Transverse colon (tissue), 4 donors: ENCODE measurements around the gene LAMA4. TPM values are rescaled to one million over a fixed set of nuclear protein-coding genes. Genes with fewer than 3 reads are reported as not detected.
A peak's percentile ranks its signal among the peaks of the same experiment; 100 is the strongest.

ENCODE experiments used
- DNase-seq: peaks from one replicate; pipeline ENCODE4 v3.0.0-alpha.2; 2019
- H3K27ac ChIP-seq, 4 donors: fragments of 200-600 bp; sonication (generic); 2 replicates each; pipeline ENCODE4 v1.5.1; 2016 to 2018; ENCODE audit warnings: inconsistent platforms in 4 of 4
- H3K27me3 ChIP-seq: fragments of 200-600 bp; sonication (generic); 2 replicates; pipeline ENCODE4 v1.5.1; 2017; ENCODE audit warnings: inconsistent platforms
- H3K36me3 ChIP-seq, 4 donors: fragments of 200-600 bp; sonication (generic); 2 replicates each; pipeline ENCODE4 v1.5.1; 2017 to 2019; ENCODE audit warnings: inconsistent platforms in 4 of 4
- H3K4me1 ChIP-seq, 4 donors: fragments of 200-600 bp; sonication (generic); 2 replicates each; pipeline ENCODE4 v1.5.1; 2017 to 2020; ENCODE audit warnings: inconsistent platforms in 4 of 4
- H3K4me3 ChIP-seq, 4 donors: fragments of 200-600 bp; sonication (generic); 1 replicate in 1 of 4; 2 replicates in 3 of 4; pipeline versions ENCODE4 v1.5.1 to v1.6.1; 2017 to 2019; ENCODE audit warnings: inconsistent platforms in 4 of 4
- H3K9me3 ChIP-seq, 2 donors: fragments of 200-600 bp; sonication (generic); 2 replicates each; pipeline ENCODE4 v1.5.1; 2017 to 2019; ENCODE audit warnings: inconsistent platforms in 2 of 2
- EP300 ChIP-seq: sonication (generic); formaldehyde crosslinking; IDR thresholded peaks from one replicate; pipeline ENCODE4 v1.6.1; 2017; ENCODE audit warnings: antibody characterized with exemption, low read depth
- POLR2A ChIP-seq: fragments of 450-650 bp; IDR thresholded peaks from one replicate; pipeline ENCODE4 v1.6.1; 2016; ENCODE audit warnings: antibody characterized with exemption, mild to moderate bottlenecking, moderate library complexity
- POLR2AphosphoS5 ChIP-seq, 3 donors: sonication (generic); formaldehyde crosslinking; IDR thresholded peaks; one replicate each; pipeline ENCODE4 v1.6.1; 2016; ENCODE audit warnings: antibody characterized with exemption in 3 of 3
- WGBS, 2 donors: methylation state at CpG; one replicate each; pipeline ENCODE4 v1.1.5; 2018; ENCODE audit warnings: low coverage in 1 of 2; 5-methylcytosine and 5-hydroxymethylcytosine counted together
- in situ Hi-C, 4 donors: fragments of 200-750 bp; cut with MboI; loops; one replicate each; pipeline versions ENCODE4 v1.15.0 to v1.15.1; 2017; ENCODE audit warnings: low sequenced_read_pairs in 3 of 4, low pct_ligation_motif_present in 1 of 4, low pct_unique_long_range_greater_than_20kb in 1 of 4
- intact Hi-C: fragments of 100-400 bp; cut with DNase I; formaldehyde crosslinking; loops from one replicate; pipeline ENCODE4 v1.15.1; 2023; ENCODE audit warnings: low total_unique reads
- total RNA-seq, 4 donors: library from RNA; depleted of rRNA; stranded (reverse); fragments of >200 nt; gene quantifications; one replicate each; pipeline ENCODE4 v1.1.0, GENCODE V29; 2016
- TF ChIP-seq, protein P1 (sequence below), 5 experiments: fragments of 200-600 bp in 3 of 5; fragments of 450-650 bp in 2 of 5; sonication (generic) in 3 of 5; IDR thresholded peaks; 1 replicate in 2 of 5; 2 replicates in 3 of 5; pipeline ENCODE4 v1.5.1; 2016 to 2017; ENCODE audit warnings: antibody characterized with exemption in 5 of 5, inconsistent platforms in 3 of 5, mild to moderate bottlenecking in 2 of 5, moderate library complexity in 1 of 5

LAMA4 gene
- total RNA-seq, 4 donors from 2014 or later = 27.3 to 54.9 (median 40.1) TPM

DNA sequence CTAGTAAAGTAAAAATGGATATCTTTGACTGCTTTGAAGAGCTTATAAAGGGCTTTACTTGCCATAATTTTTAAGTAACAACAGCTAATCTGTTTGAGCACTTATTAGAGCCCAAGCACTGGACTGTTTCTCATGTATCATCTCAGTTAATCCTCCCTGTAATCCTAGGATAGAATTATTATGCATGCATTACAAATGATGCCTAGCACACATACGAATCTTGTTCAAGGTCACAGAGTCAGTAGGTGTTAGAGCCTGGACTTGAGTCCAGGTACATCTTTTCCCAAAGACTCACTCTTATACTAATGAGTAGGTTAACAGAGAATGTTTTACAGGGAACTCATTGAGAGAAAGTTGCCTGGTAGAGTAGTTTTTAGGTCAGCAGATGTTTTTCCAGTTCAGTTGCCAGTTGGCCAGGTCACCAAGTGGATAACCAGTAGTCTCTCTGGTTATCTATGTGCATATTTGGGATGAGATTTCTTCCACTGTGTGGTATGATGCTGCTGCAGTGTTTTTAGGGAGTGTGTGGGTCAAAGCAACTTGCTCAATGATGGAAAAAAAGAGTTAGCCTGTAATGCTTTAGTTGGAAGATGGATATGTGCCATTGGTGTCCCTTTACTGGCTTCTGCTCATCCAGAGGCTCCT, 32.3 kb upstream of the LAMA4 start:
- intact Hi-C loops (no loop called here), in situ Hi-C loops (no loop called here)
- Histone ChIP-seq H3K27ac (peak overlapping the region in 2 of 4 donors; percentile 5 to 63), H3K36me3 (no peaks in the 10 kb centered on the region), H3K27me3 (no peaks in the 10 kb centered on the region), H3K4me3 (no peak overlapping the region), H3K4me1 (peaks cover 3 to 22% (median 6%) of the 10 kb centered on the region in 4 donors), H3K9me3 (no peaks in the 10 kb centered on the region)
- WGBS, 2 donors = 43 to 64% methylated on average over 1 of the region's 1 CpG
- no peak for DNase-seq
- no peak for TF ChIP-seq POLR2AphosphoS5 (IDR thresholded peaks at IDR 0.05)

DNA sequence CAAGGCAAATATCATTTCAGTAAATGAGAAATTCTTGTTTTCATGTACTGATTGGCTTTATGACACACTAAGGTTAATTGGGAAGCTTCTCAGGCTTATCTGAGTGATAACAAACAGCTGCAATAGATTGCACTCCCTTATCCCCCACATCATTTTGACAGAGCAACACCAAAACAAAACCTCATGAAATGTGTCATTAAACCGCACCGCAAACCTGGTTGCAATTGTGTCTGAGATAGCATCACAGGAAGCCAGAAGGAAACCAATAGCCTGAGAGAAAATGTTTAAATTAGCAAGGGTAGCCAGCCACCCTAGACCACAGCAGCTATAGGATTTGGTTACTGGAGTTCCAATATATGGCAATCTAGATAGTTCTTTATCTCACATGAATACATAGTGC, 31.6 kb upstream of the LAMA4 start:
- in situ Hi-C loops (no loop called here), intact Hi-C loops (no loop called here)
- Histone ChIP-seq H3K4me3 (no peak overlapping the region), H3K27ac (peak overlapping the region in 1 of 4 donors; percentile 63), H3K9me3 (no peaks in the 10 kb centered on the region), H3K4me1 (peaks cover 3 to 23% (median 6%) of the 10 kb centered on the region in 4 donors), H3K27me3 (no peaks in the 10 kb centered on the region), H3K36me3 (no peaks in the 10 kb centered on the region)
- WGBS, 2 donors = 72 to 100% methylated on average over 2 of the region's 2 CpGs
- no peak for DNase-seq
- TF ChIP-seq POLR2AphosphoS5 (IDR thresholded peaks at IDR 0.05) = no peak

GRCh38 chr6:112284603-112285002, 30.2 kb upstream of the LAMA4 start:
- intact Hi-C loops = no loop called here
- no peak overlapping the region for H3K4me3 ChIP-seq
- peaks cover 5 to 25% (median 11%) of the 10 kb centered on the region in 4 donors for H3K4me1 ChIP-seq
- in situ Hi-C loops = no loop called here
- H3K27ac ChIP-seq = no peak overlapping the region
- TF ChIP-seq, protein P1, sequence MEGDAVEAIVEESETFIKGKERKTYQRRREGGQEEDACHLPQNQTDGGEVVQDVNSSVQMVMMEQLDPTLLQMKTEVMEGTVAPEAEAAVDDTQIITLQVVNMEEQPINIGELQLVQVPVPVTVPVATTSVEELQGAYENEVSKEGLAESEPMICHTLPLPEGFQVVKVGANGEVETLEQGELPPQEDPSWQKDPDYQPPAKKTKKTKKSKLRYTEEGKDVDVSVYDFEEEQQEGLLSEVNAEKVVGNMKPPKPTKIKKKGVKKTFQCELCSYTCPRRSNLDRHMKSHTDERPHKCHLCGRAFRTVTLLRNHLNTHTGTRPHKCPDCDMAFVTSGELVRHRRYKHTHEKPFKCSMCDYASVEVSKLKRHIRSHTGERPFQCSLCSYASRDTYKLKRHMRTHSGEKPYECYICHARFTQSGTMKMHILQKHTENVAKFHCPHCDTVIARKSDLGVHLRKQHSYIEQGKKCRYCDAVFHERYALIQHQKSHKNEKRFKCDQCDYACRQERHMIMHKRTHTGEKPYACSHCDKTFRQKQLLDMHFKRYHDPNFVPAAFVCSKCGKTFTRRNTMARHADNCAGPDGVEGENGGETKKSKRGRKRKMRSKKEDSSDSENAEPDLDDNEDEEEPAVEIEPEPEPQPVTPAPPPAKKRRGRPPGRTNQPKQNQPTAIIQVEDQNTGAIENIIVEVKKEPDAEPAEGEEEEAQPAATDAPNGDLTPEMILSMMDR (IDR thresholded peaks at IDR 0.05) = no peak
- no peak for TF ChIP-seq POLR2A
- no peak for TF ChIP-seq EP300
- no peak for TF ChIP-seq POLR2AphosphoS5 (IDR thresholded peaks at IDR 0.05)
- H3K27me3 ChIP-seq = no peaks in the 10 kb centered on the region
- no peaks in the 10 kb centered on the region for H3K9me3 ChIP-seq
- DNase-seq = no peak
- H3K36me3 ChIP-seq = no peaks in the 10 kb centered on the region

DNA sequence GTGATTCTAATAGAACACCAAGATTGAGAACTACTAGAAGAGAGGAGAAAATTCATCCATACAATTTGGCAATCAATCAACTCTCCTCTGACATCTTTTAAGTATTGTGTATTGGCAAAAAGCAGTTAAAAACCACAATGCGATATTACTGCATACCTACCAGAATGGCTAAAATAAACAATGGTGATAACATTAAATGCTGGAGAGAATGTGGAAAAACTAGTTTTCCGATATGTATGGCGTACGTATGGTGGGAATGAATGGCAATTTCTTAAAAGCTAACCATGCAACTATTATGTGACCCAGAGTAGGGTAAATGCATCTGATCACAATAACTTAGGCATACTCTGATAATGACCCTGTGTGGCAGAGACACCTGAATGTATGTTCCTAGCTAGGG, 29.3 kb upstream of the LAMA4 start:
- in situ Hi-C loops (no loop called here), intact Hi-C loops (no loop called here)
- no peak for TF ChIP-seq POLR2A
- TF ChIP-seq, protein P1 (IDR thresholded peaks at IDR 0.05) = no peak
- TF ChIP-seq EP300 = no peak
- TF ChIP-seq POLR2AphosphoS5 (IDR thresholded peaks at IDR 0.05) = no peak
- WGBS, 2 donors = 80 to 84% methylated on average over 4 of the region's 4 CpGs
- no peaks in the 10 kb centered on the region for H3K9me3 ChIP-seq
- no peak overlapping the region for H3K4me3 ChIP-seq
- H3K4me1 ChIP-seq = peaks cover 5 to 21% (median 15%) of the 10 kb centered on the region in 4 donors
- no peaks in the 10 kb centered on the region for H3K27me3 ChIP-seq
- H3K36me3 ChIP-seq = no peaks in the 10 kb centered on the region
- DNase-seq = no peak
- H3K27ac ChIP-seq = no peak overlapping the region

DNA sequence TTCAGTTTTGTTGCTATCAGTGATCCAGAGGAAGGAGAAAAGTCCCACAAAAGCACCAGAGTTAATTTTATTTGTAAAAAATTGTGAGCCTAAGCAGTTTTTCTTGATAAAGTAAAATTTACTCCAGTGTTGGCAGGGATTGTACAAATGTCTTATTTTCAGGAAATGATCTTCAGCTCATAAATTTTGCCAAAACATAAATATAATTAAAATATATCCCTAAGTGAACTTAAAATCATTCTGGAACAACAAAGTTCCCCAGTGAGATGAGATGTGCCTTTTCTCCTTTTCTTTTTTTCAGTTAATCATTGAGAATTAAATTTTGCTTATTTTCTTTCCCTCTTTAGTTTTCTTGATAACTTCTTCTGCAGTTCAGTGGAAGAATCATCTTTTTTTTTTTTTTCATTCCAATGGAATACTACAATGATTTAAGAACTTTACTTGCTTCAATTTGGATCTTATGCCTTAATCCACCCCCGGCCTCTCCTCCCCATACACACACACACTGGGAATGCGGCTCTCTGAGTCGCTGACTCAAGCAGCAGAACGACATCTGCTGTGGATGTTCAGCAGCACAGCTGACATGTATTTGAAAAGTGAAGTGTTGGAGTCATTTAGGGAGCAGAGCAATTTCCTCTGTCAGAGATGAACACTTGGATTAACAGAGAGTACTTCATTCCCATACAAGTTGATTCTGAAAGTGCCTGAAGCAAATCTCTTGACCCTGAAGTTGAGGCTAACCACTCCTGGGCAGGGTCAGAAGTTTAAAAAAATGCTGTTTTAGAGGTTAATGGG, 27.7 kb upstream of the LAMA4 start:
- H3K4me1 ChIP-seq = peaks cover 0 to 14% (median 11%) of the 10 kb centered on the region in 4 donors
- WGBS, 2 donors = 42 to 50% methylated on average over 2 to 4 of the region's 4 CpGs
- DNase-seq = peak; percentile 32
- in situ Hi-C loops (no loop called here), intact Hi-C loops (no loop called here)
- no peak overlapping the region for H3K4me3 ChIP-seq
- TF ChIP-seq POLR2AphosphoS5 (IDR thresholded peaks at IDR 0.05) = peak in 2 of 3 donors; percentile 47 to 57
- TF ChIP-seq, protein P1 (IDR thresholded peaks at IDR 0.05) = peak in 2 of 5 experiments; percentile 8 to 15
- TF ChIP-seq EP300 = no peak
- TF ChIP-seq POLR2A = no peak
- H3K27ac ChIP-seq = peak overlapping the region; percentile 44 to 56 (median 52)
- no peaks in the 10 kb centered on the region for H3K9me3 ChIP-seq
- no peaks in the 10 kb centered on the region for H3K36me3 ChIP-seq
- no peaks in the 10 kb centered on the region for H3K27me3 ChIP-seq
